Measurements from ENCODE around the gene NOSTRIN.
A peak's percentile ranks its signal among the peaks of the same experiment; 100 is the strongest.
"Not testable (repeated sequence)": the region's sequence is repeated elsewhere in the genome, so short reads cannot be mapped to it uniquely, and the experiment has no call there.

NOSTRIN gene, protein sequence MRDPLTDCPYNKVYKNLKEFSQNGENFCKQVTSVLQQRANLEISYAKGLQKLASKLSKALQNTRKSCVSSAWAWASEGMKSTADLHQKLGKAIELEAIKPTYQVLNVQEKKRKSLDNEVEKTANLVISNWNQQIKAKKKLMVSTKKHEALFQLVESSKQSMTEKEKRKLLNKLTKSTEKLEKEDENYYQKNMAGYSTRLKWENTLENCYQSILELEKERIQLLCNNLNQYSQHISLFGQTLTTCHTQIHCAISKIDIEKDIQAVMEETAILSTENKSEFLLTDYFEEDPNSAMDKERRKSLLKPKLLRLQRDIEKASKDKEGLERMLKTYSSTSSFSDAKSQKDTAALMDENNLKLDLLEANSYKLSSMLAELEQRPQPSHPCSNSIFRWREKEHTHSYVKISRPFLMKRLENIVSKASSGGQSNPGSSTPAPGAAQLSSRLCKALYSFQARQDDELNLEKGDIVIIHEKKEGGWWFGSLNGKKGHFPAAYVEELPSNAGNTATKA

DNA sequence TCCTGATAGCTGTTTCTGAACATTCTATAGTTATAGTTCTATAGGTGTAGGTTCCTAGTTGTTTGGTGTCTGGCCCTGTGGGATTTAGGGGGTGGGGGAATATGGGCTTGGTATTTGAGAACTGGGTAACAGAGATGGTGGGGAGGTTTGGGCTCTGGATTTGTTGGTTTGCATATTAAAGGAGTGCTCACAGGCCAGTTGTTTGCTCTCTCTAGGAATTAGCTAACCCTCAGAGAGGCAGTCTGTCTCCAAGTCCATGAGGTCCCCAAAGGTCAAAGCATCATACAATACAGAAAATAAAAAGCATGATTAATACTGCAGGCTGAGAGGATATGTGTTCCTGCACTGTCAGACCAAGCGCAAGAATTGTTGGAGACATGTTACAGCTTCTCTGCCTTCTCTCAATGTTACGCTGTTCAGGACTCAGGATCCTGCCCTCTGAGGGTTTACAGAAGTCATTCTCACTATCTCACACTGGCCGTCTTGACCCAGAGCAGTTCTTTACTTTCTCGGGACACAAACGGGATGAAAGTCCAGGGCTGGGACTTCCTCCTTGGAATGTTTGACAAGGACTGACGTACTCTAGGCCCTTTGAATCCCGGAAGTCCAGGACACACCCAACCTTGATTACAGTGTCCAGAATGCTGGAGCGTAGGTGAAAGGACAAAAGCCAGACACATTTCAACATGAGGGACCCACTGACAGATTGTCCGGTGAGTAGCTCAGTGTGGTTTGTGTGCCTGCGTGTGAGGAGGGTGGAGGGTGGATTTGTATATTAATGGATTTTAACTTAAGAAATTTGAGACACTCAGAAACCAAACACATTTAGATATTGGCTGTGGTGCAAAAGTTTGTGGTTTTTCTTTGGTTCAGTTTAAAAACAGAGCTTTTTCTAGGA is at the start of gene NOSTRIN:
TSS of gene NOSTRIN (plus strand) at position 677 of the 898 bp plus-strand sequence. CDS start at position 687, 10 bp downstream.
- peak; percentile 31 for DNase-seq

DNA sequence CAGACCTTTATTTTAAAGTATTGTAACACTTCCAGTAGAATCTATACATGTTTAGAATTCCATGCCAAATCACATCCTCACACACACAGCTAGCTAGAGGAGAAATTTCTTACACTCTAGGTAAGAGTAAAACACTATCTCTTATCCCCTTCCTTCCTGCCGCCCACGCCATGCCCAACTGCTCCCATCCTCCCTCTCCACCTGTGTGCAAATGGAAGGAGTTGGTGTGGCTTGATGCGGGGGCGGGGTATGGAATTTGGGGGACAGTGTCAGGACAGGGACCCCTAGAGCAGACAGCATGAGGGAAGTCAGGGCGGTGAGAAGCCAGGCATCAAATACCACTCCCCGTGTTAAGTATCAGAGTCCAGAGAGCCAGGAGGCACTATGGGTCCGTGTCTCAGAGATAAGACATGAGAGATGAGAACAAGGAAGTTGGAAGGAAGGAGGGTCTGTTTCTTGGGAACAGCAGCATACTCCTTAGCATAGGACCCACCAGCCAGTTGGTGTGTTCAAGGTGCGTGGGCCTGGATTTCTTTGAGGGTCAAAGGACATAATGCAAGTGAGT is 48.6 kb upstream of the NOSTRIN start:
- no peak for DNase-seq

GRCh38 chr2:168757223-168757622 is 45.2 kb upstream of the NOSTRIN start:
- DNase-seq = no peak

- peak; percentile 46 for DNase-seq
Measured at GRCh38 chr2:168758970-168759820, 43.2 kb upstream of the NOSTRIN start.

DNA sequence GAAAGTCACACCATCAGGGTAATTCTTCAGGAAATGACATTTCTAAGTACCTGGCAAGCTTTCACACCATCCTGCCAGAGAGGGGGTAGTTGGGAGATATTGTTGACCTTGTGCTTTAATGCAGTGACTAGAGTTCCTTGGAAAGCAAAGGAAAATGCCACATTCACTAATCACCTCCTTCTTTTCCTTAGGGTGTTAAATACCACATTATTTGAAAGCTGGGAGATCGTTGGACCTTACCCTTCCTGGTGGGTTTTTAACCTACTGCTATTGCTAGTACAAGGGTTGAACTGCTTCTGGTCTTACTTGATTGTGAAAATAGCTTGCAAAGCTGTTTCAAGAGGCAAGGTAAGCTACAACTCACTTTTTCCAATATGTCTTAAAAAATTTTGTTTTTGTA is 37.0 kb upstream of the NOSTRIN start:
- no peak for DNase-seq

DNA sequence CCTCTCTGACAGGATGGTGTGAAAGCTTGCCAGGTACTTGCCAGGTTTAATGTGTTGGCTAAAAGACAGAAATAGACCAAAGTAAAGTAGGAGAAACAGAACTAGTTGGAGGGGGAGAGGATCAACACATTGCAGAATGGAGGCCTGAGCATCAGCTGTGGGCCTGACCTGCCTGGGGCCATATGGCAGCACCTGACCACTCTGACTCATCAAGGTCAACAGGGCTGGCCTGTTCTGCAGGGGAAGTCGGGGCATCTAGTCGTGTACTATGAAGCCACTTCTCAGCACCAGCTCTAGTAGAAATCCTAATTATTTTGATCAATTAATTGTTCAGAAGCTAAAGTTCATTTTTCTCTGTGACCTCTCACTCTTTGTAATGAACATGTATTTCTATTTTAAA is 35.8 kb upstream of the NOSTRIN start:
- DNase-seq = no peak

DNA sequence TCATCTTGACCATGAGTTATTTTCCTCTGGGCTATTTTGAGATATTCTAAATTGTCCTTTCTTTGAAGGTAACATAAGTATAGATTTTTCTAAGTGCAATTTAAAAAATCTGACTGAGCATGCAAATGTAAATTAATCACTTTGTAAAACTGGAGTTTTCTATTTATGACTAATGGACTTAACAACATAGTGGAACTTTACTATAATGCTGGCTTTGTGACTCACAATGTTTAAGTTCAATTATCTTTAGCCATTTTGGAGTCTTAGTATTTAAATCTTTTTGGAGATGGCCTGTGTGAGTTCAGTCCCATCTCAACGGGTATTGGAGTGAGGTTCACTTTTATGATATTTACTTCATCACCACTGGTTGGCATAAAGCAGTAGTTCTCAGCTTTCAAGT is 35.2 kb upstream of the NOSTRIN start:
- DNase-seq = peak; percentile 11

DNA sequence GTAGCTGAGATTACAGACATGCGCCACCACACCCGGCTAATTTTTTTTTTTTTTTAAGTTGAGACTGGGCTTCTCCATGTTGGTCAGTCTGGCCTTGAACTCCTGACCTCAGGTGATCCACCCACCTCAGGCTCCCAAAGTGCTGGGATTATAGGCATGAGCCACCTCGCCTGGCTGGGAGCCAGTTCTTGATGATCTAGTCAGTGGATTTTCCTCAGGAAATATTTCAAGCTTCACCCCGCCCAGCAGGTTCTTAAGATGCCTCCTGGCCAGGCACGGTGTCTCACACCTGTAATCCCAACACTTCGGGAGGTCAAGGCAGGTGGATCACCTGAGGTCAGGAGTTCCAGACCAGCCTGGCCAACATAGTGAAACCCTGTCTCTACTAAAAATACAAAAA is 34.1 kb upstream of the NOSTRIN start:
- DNase-seq = not testable (repeated sequence)

GRCh38 chr2:168770796-168771195 is 31.6 kb upstream of the NOSTRIN start:
- DNase-seq = peak; percentile 10

GRCh38 chr2:168772704-168773103 is 29.7 kb upstream of the NOSTRIN start:
- DNase-seq = no peak

DNA sequence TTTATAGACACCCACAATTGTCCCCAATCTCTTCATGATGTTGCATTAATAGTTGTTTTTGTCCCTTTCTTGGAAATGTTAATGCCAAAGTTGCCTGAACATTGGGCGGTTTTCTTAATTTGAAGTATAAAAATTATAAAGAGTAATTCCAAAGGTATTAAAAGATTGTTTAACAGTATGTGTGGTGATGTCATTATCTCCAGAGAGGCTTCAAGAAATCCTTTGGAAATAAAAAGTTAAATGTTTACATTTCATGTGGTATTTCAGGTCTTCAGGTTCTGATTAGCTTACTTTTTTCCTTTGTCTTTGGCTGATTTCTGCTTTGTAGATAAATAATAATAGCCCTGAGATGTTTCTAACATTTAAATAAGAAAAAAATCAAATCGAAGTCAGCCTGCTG is 29.3 kb upstream of the NOSTRIN start:
- no peak for DNase-seq

- peak; percentile 64 for DNase-seq
Measured at GRCh38 chr2:168773719-168774521, 28.5 kb upstream of the NOSTRIN start.

DNA sequence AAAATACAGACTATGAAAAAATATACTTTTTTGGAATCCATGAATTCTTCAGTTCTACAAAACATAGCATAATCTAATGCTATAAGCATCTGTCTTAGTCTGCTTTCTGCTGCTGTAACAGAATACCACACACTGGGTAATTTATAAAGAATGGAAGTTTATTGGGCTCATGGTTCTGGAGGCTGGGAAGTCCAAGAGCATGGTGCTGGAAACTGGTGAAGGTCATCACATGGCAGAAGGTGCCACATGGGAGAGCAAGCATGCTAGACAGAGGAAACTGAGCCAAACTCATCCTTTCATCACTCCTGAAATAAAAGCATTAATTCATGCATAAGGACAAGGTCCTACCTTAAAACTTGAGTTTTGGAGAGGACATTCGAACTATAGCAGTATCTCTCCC is 26.6 kb upstream of the NOSTRIN start:
- no peak for DNase-seq

- DNase-seq = no peak
Measured at GRCh38 chr2:168780669-168781071, 21.8 kb upstream of the NOSTRIN start.

GRCh38 chr2:168781191-168781817 is 21.1 kb upstream of the NOSTRIN start:
- no peak for DNase-seq

DNA sequence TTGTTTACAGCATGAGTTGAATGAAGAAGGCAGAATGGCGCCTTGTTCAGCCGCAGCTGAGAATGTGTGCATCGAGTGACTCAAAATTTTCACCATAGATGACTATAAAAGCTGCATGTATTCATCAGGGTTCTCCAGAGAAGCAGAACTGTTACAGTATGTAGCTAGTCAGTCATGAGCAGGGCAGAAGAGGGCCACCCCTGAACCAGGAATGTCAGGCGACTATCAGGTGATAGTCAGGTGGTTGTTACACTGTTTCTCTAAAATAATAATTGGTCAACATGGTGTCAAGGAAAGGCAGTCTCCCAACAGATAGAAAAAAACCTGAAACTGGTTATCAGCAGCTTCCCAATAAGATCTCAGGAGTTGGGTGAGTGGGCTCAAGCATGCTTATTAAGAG is 20.2 kb upstream of the NOSTRIN start:
- no peak for DNase-seq

GRCh38 chr2:168784993-168785392 is 17.4 kb upstream of the NOSTRIN start:
- DNase-seq = no peak

GRCh38 chr2:168787098-168787781 is 15.2 kb upstream of the NOSTRIN start:
- DNase-seq = no peak

- DNase-seq = no peak
Measured at GRCh38 chr2:168787782-168788376, 14.6 kb upstream of the NOSTRIN start.

DNA sequence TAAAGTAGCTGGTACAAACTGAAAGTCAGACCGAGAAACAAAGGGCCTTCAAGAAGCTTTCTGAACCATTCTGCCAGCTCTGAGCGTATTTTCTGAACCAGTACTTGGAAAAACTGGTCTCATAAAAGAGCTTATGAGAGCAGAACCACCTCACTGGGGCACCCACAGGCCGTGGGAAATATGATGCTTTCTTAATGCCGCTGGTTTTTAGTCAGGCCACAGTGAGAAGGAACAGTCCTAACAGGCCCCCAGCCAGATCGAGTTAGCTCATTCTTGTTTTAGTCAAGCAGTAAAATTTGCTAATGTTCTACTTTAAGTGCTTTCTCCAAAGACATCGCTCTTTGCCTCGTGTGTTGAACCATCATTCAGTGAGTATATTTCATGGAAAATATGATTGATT is 12.7 kb upstream of the NOSTRIN start:
- no peak for DNase-seq

All from fibroblast of skin of right biceps (primary cell).